Pancreas (tissue), 10 donors: ENCODE measurements around the gene USP3. TPM values are rescaled to one million over a fixed set of nuclear protein-coding genes. Genes with fewer than 3 reads are reported as not detected.
A peak's percentile ranks its signal among the peaks of the same experiment; 100 is the strongest.

Experiments used
- ATAC-seq, 4 donors: fragments of 200-7000 bp; cut with Tn5 transposase; one replicate each; pipeline versions ENCODE4 v1.8.0 to v1.9.1; 2020; ENCODE audit warnings: mild to moderate bottlenecking in 4 of 4, moderate library complexity in 4 of 4
- DNase-seq, 6 donors: peaks; one replicate each; pipeline ENCODE4 v3.0.0-alpha.2; 2020
- FAIRE-seq: peaks from 2 replicates; lab custom pipeline; 2012; peaks lifted over from hg19 to GRCh38; lab: Jason Lieb, UNC
- H3K27ac ChIP-seq, 4 donors: fragments of 200-600 bp; sonication (generic); 1 replicate in 3 of 4; 2 replicates in 1 of 4; pipeline versions ENCODE4 v1.5.0 to v1.8.0; 2020
- H3K27me3 ChIP-seq, 4 donors: fragments of 200-600 bp; one replicate each; pipeline ENCODE4 v1.8.0; 2021
- H3K36me3 ChIP-seq, 3 donors: fragments of 200-600 bp; sonication (generic) in 1 of 3; one replicate each; pipeline versions ENCODE4 v1.5.0 to v1.8.0; 2020 to 2021
- H3K4me1 ChIP-seq, 3 donors: fragments of 200-600 bp; one replicate each; pipeline ENCODE4 v1.8.0; 2021
- H3K4me3 ChIP-seq, 4 donors: fragments of 200-600 bp; sonication (generic) in 2 of 4; one replicate each; pipeline versions ENCODE4 v1.5.0 to v1.8.0; 2020 to 2021
- H3K9me3 ChIP-seq, 4 donors: fragments of 200-600 bp; one replicate each; pipeline ENCODE4 v1.8.0; 2021
- WGBS, 2 donors: extraction: QIAGEN DNeasy Blood & Tissue Kit; methylation state at CpG; one replicate each; pipeline ENCODE4 v1.1.7; 2013; 5-methylcytosine and 5-hydroxymethylcytosine counted together
- intact Hi-C, 3 donors: fragments of 100-400 bp; cut with DNase I; formaldehyde crosslinking; loops; one replicate each; pipeline versions ENCODE4 v1.11.1 to v1.14.2; 2022
- polyA plus RNA-seq, 2 donors: library from polyadenylated mRNA; stranded (reverse); fragments of 200-250 nt; gene quantifications; one replicate each; pipeline ENCODE4 v1.2.3, GENCODE V29; 2013
- total RNA-seq, 6 donors: library from RNA; stranded (reverse); fragmentation: NEBNext Ultra II Directional in 4 of 6; extraction: Animal tissue kit (Norgen Biotek cat#: 25700) in 4 of 6; gene quantifications; one replicate each; pipeline versions ENCODE4 v1.2.1 to v1.2.4, GENCODE V29; 2021 to 2023
- TF ChIP-seq, protein P1 (sequence below), 4 donors: fragments of 200-600 bp; sonication (generic) in 3 of 4; IDR thresholded peaks; one replicate each; pipeline versions ENCODE4 v1.5.0 to v1.8.0; 2021; ENCODE audit warnings: antibody characterized with exemption in 4 of 4
- donor health status: healthy with polysubstance abuse.
- donor health status: DM: no; HTN: no; CAD: no; lungs with moderate emphysema.
- donor health status: DM: no; HTN: no; CAD: no.
- donor health status: control.
- donor health status: control.
- donor health status: Bipolar disorder and iron deficiency.
- donor health status: DM: yes; HTN: yes; CAD: no.
- donor health status: DM: no; HTN: no; CAD: no.
- donor health status: DM: no; HTN: no; CAD: no.
- donor health status: DM: yes; HTN: yes; CAD: no.

USP3 gene
- total and polyA plus RNA-seq, 8 donors, result 28.5 to 50.8 (median 41.2) TPM

GRCh38 chr15:63535689-63536088, 31.3 kb downstream of the USP3 start:
- TF ChIP-seq, protein P1, sequence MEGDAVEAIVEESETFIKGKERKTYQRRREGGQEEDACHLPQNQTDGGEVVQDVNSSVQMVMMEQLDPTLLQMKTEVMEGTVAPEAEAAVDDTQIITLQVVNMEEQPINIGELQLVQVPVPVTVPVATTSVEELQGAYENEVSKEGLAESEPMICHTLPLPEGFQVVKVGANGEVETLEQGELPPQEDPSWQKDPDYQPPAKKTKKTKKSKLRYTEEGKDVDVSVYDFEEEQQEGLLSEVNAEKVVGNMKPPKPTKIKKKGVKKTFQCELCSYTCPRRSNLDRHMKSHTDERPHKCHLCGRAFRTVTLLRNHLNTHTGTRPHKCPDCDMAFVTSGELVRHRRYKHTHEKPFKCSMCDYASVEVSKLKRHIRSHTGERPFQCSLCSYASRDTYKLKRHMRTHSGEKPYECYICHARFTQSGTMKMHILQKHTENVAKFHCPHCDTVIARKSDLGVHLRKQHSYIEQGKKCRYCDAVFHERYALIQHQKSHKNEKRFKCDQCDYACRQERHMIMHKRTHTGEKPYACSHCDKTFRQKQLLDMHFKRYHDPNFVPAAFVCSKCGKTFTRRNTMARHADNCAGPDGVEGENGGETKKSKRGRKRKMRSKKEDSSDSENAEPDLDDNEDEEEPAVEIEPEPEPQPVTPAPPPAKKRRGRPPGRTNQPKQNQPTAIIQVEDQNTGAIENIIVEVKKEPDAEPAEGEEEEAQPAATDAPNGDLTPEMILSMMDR (IDR thresholded peaks at IDR 0.05), result no peak
- intact Hi-C loops, result no loop called here
- H3K4me1 ChIP-seq, result peaks cover 0 to 38% (median 28%) of the 10 kb centered on the region in 3 donors

GRCh38 chr15:63538876-63539275, 34.5 kb downstream of the USP3 start:
- ATAC-seq (no peak), DNase-seq (no peak), FAIRE-seq (no peak)
- 74 to 79% methylated on average over 3 of the region's 3 CpGs for WGBS, 2 donors
- peaks cover 0 to 22% (median 8%) of the 10 kb centered on the region in 3 donors for H3K4me1 ChIP-seq
- TF ChIP-seq, protein P1 (IDR thresholded peaks at IDR 0.05), result no peak
- H3K36me3 ChIP-seq, result peaks cover 0 to 2% (median 0%) of the 10 kb centered on the region in 3 donors
- no peak overlapping the region for H3K4me3 ChIP-seq
- H3K27ac ChIP-seq, result no peak overlapping the region
- no peaks in the 10 kb centered on the region for H3K9me3 ChIP-seq
- no peaks in the 10 kb centered on the region for H3K27me3 ChIP-seq
- intact Hi-C loops, result no loop called here

More at GRCh38 chr15:63535689-63536088, 31.3 kb downstream of the USP3 start:
- DNase-seq, result no peak
- Histone ChIP-seq H3K36me3 (peaks cover 0 to 2% (median 0%) of the 10 kb centered on the region in 3 donors), H3K27me3 (no peaks in the 10 kb centered on the region), H3K4me3 (no peak overlapping the region), H3K9me3 (no peaks in the 10 kb centered on the region), H3K27ac (no peak overlapping the region)
- no peak for ATAC-seq
- 84 to 87% methylated on average over 3 of the region's 3 CpGs for WGBS, 2 donors
- no peak for FAIRE-seq

- Histone ChIP-seq H3K36me3 (peaks cover 0 to 2% (median 0%) of the 10 kb centered on the region in 3 donors), H3K4me1 (peaks cover 0 to 16% (median 4%) of the 10 kb centered on the region in 3 donors), H3K27me3 (no peaks in the 10 kb centered on the region), H3K27ac (no peak overlapping the region), H3K9me3 (no peaks in the 10 kb centered on the region), H3K4me3 (no peak overlapping the region)
- TF ChIP-seq, protein P1 (IDR thresholded peaks at IDR 0.05), result no peak
- FAIRE-seq (no peak), ATAC-seq (peak in 3 of 4 donors; percentile 41 to 51 (median 49)), DNase-seq (no peak)
- intact Hi-C loops, result no loop called here
- WGBS, 2 donors, result 60 to 67% methylated on average over 6 of the region's 6 CpGs
Measured at GRCh38 chr15:63539521-63539920, 35.1 kb downstream of the USP3 start.

DNA sequence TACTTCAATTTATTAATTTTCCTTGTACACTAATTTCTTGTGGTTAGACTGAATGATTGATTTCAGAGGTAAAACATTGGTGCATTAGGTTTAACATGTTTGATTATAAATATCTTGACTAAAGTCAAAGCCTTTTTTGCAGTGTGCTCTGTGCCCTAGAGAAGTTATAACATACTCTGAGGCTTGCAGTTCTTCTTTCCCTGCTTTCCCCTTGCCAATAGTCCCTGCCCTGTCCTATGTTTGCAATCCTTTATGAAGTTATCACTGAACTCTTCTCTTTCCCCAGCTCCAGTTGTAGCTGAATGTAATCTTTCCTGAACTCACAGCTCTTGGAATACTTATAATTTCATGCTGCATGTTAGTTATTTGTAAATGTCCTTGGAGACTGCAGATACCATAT, 35.6 kb downstream of the USP3 start:
- peak in 1 of 4 donors; percentile 29 for ATAC-seq

DNA sequence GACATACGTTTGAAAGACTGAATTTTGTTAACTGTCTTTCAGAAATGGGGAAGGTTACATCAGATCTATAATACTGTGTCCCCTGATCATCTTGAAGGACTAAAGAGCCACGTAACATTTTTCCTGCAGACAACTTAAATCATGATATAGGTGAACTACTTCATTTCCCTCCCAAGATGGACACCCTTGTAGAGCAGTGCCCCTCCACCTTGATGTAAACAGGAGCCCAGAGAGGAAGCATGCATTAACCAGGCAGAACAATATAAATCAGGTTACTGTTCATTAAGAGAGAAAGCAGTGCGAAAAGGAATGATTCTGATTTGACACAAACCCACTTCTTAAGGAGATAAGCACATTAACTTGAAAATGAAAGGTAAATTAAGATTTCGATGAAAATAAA, 36.1 kb downstream of the USP3 start:
- no peak overlapping the region for H3K27ac ChIP-seq
- 73 to 79% methylated on average over 4 of the region's 4 CpGs for WGBS, 2 donors
- FAIRE-seq (no peak), DNase-seq (no peak), ATAC-seq (peak in 1 of 4 donors; percentile 15)
- intact Hi-C loops, result no loop called here
- H3K9me3 ChIP-seq, result no peaks in the 10 kb centered on the region
- H3K36me3 ChIP-seq, result peaks cover 0 to 2% (median 0%) of the 10 kb centered on the region in 3 donors
- peaks cover 0 to 15% (median 4%) of the 10 kb centered on the region in 3 donors for H3K4me1 ChIP-seq
- no peaks in the 10 kb centered on the region for H3K27me3 ChIP-seq
- no peak overlapping the region for H3K4me3 ChIP-seq
- TF ChIP-seq, protein P1 (IDR thresholded peaks at IDR 0.05), result no peak

More for the DNA sequence above, 35.6 kb downstream of the USP3 start:
- peaks cover 0 to 2% (median 0%) of the 10 kb centered on the region in 3 donors for H3K36me3 ChIP-seq
- H3K27ac ChIP-seq, result no peak overlapping the region
- no peaks in the 10 kb centered on the region for H3K9me3 ChIP-seq
- H3K4me1 ChIP-seq, result peaks cover 0 to 15% (median 4%) of the 10 kb centered on the region in 3 donors
- intact Hi-C loops, result no loop called here
- TF ChIP-seq, protein P1 (IDR thresholded peaks at IDR 0.05), result no peak
- no peaks in the 10 kb centered on the region for H3K27me3 ChIP-seq
- no peak overlapping the region for H3K4me3 ChIP-seq
- FAIRE-seq, result no peak
- DNase-seq, result no peak
